H1 (cell line): ENCODE data around the gene PATL2. TPM values are rescaled to one million over a fixed set of nuclear protein-coding genes. Genes with fewer than 3 reads are reported as not detected.

Experiments used
- CTCF ChIA-PET: fragments of 300-600 bp; sonication (Branson Sonifier 250); formaldehyde crosslinking; loops from one replicate; lab custom pipeline; 2021; ENCODE audit not compliant: partially characterized antibody; lab: Charles Lee
- POLR2A ChIA-PET: fragments of 300-600 bp; sonication (Branson Sonifier 250); formaldehyde crosslinking; loops from one replicate; lab custom pipeline; 2021; ENCODE audit warnings: inconsistent platforms; ENCODE audit not compliant: partially characterized antibody; lab: Charles Lee
- DNase-seq, 2 experiments: peaks; one replicate each; pipeline versions ENCODE4 v3.0.0 to v3.0.0-alpha.2; 2010 to 2022; ENCODE audit warnings: low spot score in 2 of 2, low read depth in 1 of 2, mixed read lengths in 1 of 2
- FAIRE-seq: peaks from 2 replicates; lab custom pipeline; 2011; peaks lifted over from hg19 to GRCh38; lab: Jason Lieb, UNC
- H2AFZ ChIP-seq: 2 replicates; pipeline ENCODE4 v1.8.1; 2012; ENCODE audit warnings: low read length, inconsistent platforms
- H2AK5ac ChIP-seq: 2 replicates; pipeline ENCODE4 v1.6.1; 2013; ENCODE audit warnings: low read depth, low read length
- H2BK120ac ChIP-seq: replicated peaks from 2 replicates; pipeline ENCODE3; 2013; ENCODE audit warnings: low read depth, low read length, inconsistent platforms
- H2BK12ac ChIP-seq: 2 replicates; pipeline ENCODE4 v1.6.1; 2013; ENCODE audit warnings: low read depth, low read length
- H2BK15ac ChIP-seq: 2 replicates; pipeline ENCODE4 v1.6.1; 2013; ENCODE audit warnings: low read length
- H2BK20ac ChIP-seq: 2 replicates; pipeline ENCODE4 v1.6.1; 2013; ENCODE audit warnings: low read length
- H2BK5ac ChIP-seq: 2 replicates; pipeline ENCODE4 v1.6.1; 2013; ENCODE audit warnings: low read depth, low read length
- H3K14ac ChIP-seq: 2 replicates; pipeline ENCODE4 v1.6.1; 2013; ENCODE audit warnings: inconsistent platforms; ENCODE audit not compliant: insufficient read length
- H3K18ac ChIP-seq: 2 replicates; pipeline ENCODE4 v1.6.1; 2013; ENCODE audit warnings: low read length; ENCODE audit errors: extremely low read depth
- H3K23ac ChIP-seq: 2 replicates; pipeline ENCODE4 v1.6.1; 2013; ENCODE audit warnings: inconsistent platforms; ENCODE audit not compliant: insufficient read length
- H3K23me2 ChIP-seq: 2 replicates; pipeline ENCODE4 v1.6.1; 2013; ENCODE audit warnings: low read depth, low read length
- H3K27ac ChIP-seq: 2 replicates; pipeline ENCODE4 v1.6.1; 2011; ENCODE audit warnings: low read depth, low read length, inconsistent platforms
- H3K27me3 ChIP-seq, 4 experiments: replicated peaks in 1 of 4; 1 replicate in 1 of 4; 2 replicates in 3 of 4; pipeline versions ENCODE4 v1.6.1 to v1.8.1; 2011 to 2013; ENCODE audit warnings: low read length in 3 of 4, mild to moderate bottlenecking in 3 of 4, inconsistent platforms in 2 of 4, mixed read lengths in 2 of 4, moderate library complexity in 1 of 4; ENCODE audit not compliant: control insufficient read depth in 3 of 4, insufficient read depth in 3 of 4; ENCODE audit errors: extremely low read depth in 1 of 4
- H3K36me3 ChIP-seq, 4 experiments: 2 replicates each; pipeline versions ENCODE4 v1.6.1 to v1.8.1; 2011 to 2013; ENCODE audit warnings: mild to moderate bottlenecking in 4 of 4, low read length in 3 of 4, moderate library complexity in 2 of 4, control low read depth in 1 of 4, inconsistent platforms in 1 of 4; ENCODE audit not compliant: insufficient read depth in 4 of 4, control insufficient read depth in 2 of 4
- H3K4ac ChIP-seq: replicated peaks from 2 replicates; pipeline ENCODE3; 2013; ENCODE audit warnings: low read length, low read depth, mixed read lengths, inconsistent platforms; ENCODE audit not compliant: insufficient read length
- H3K4me1 ChIP-seq, 4 experiments: replicated peaks in 1 of 4; 1 replicate in 1 of 4; 2 replicates in 3 of 4; pipeline versions ENCODE4 v1.6.1 to v1.8.1; 2011 to 2013; ENCODE audit warnings: low read length in 3 of 4, inconsistent platforms in 2 of 4, mixed read lengths in 1 of 4; ENCODE audit not compliant: insufficient read depth in 4 of 4, control insufficient read depth in 3 of 4
- H3K4me2 ChIP-seq, 2 experiments: 2 replicates each; pipeline versions ENCODE4 v1.6.1 to v1.8.1; 2011 to 2013; ENCODE audit warnings: low read depth in 2 of 2, low read length in 2 of 2, control low read depth in 1 of 2, inconsistent platforms in 1 of 2, mild to moderate bottlenecking in 1 of 2; ENCODE audit not compliant: insufficient read depth in 1 of 2
- H3K4me3 ChIP-seq, 4 experiments: fragments of 200-600, 300-600 bp in 1 of 4; sonication (generic), shearing (Covaris generic), sonication (Bioruptor Twin) in 1 of 4; 2 replicates each; pipeline versions ENCODE4 v1.5.1 to v1.8.1; 2011 to 2016; ENCODE audit warnings: low read length in 4 of 4, low read depth in 3 of 4, control low read depth in 2 of 4, inconsistent platforms in 2 of 4, mild to moderate bottlenecking in 2 of 4, mixed read lengths in 1 of 4, moderate library complexity in 1 of 4; ENCODE audit not compliant: insufficient read depth in 2 of 4; ENCODE audit errors: extremely low read depth in 1 of 4
- H3K56ac ChIP-seq: replicated peaks from 2 replicates; pipeline ENCODE3; 2013; ENCODE audit warnings: low read depth, mild to moderate bottlenecking, mixed read lengths, low read length, inconsistent platforms; ENCODE audit not compliant: insufficient read length
- H3K79me1 ChIP-seq: 2 replicates; pipeline ENCODE4 v1.6.1; 2013; ENCODE audit warnings: low read depth, low read length, control low read depth
- H3K79me2 ChIP-seq, 2 experiments: 2 replicates each; pipeline versions ENCODE4 v1.6.1 to v1.8.1; 2012 to 2013; ENCODE audit warnings: low read length in 2 of 2, mild to moderate bottlenecking in 2 of 2, inconsistent platforms in 1 of 2; ENCODE audit not compliant: insufficient read depth in 2 of 2, control insufficient read depth in 1 of 2
- H3K9ac ChIP-seq, 4 experiments: replicated peaks in 1 of 4; 1 replicate in 1 of 4; 2 replicates in 3 of 4; pipeline versions ENCODE4 v1.6.1 to v1.8.1; 2011 to 2013; ENCODE audit warnings: low read depth in 3 of 4, low read length in 3 of 4, control low read depth in 2 of 4, mild to moderate bottlenecking in 2 of 4, moderate library complexity in 2 of 4, inconsistent platforms in 1 of 4; ENCODE audit errors: extremely low read depth in 1 of 4
- H3K9me3 ChIP-seq, 2 experiments: 2 replicates each; pipeline versions ENCODE4 v1.6.1 to v1.8.1; 2012 to 2013; ENCODE audit warnings: mild to moderate bottlenecking in 2 of 2, moderate library complexity in 2 of 2, control low read depth in 1 of 2, inconsistent platforms in 1 of 2, low read depth in 1 of 2, low read length in 1 of 2, mixed read lengths in 1 of 2; ENCODE audit not compliant: insufficient read depth in 2 of 2
- H4K20me1 ChIP-seq, 2 experiments: replicated peaks in 1 of 2; 2 replicates each; pipeline versions ENCODE3 to v1.8.1; 2011 to 2013; ENCODE audit warnings: inconsistent platforms in 2 of 2, low read length in 2 of 2, mild to moderate bottlenecking in 1 of 2; ENCODE audit not compliant: insufficient read depth in 2 of 2, control insufficient read depth in 1 of 2
- H4K5ac ChIP-seq: 2 replicates; pipeline ENCODE4 v1.6.1; 2013; ENCODE audit warnings: low read length, low read depth, mixed read lengths, inconsistent platforms; ENCODE audit not compliant: insufficient read length
- H4K8ac ChIP-seq: 2 replicates; pipeline ENCODE4 v1.8.0; 2013; ENCODE audit warnings: mild to moderate bottlenecking, moderate library complexity, low read length, inconsistent platforms; ENCODE audit not compliant: insufficient read depth; ENCODE audit errors: extremely low read depth
- H4K91ac ChIP-seq: replicated peaks from 2 replicates; pipeline ENCODE3; 2013; ENCODE audit warnings: low read length, mixed read lengths, inconsistent platforms; ENCODE audit not compliant: insufficient read length
- ATF2 ChIP-seq: IDR thresholded peaks from 2 replicates; pipeline ENCODE4 v1.6.1; 2012; ENCODE audit warnings: low read length, inconsistent platforms
- EP300 ChIP-seq, 2 experiments: IDR thresholded peaks; 1 replicate in 1 of 2; 2 replicates in 1 of 2; pipeline ENCODE4 v1.6.1; 2011 to 2012; ENCODE audit warnings: low read depth in 2 of 2, low read length in 2 of 2, mild to moderate bottlenecking in 2 of 2, borderline replicate concordance in 1 of 2, inconsistent platforms in 1 of 2, moderate library complexity in 1 of 2
- FOSL1 ChIP-seq: IDR thresholded peaks from 2 replicates; pipeline ENCODE4 v1.6.1; 2011; ENCODE audit warnings: mild to moderate bottlenecking, low read depth, low read length, moderate library complexity; ENCODE audit not compliant: insufficient read depth
- JUND ChIP-seq: IDR thresholded peaks from 2 replicates; pipeline ENCODE4 v1.6.1; 2011; ENCODE audit warnings: mild to moderate bottlenecking, improper control_type of control experiment, low read length
- KDM5A ChIP-seq: fragments of 200-600 bp; IDR thresholded peaks from 2 replicates; pipeline ENCODE4 v1.7.1; 2012; ENCODE audit warnings: mild to moderate bottlenecking, low read length, inconsistent platforms, mixed read lengths
- POLR2A ChIP-seq, 2 experiments: IDR thresholded peaks; 1 replicate in 1 of 2; 2 replicates in 1 of 2; pipeline ENCODE4 v1.6.1; 2011; ENCODE audit warnings: low read depth in 2 of 2, low read length in 2 of 2, mild to moderate bottlenecking in 2 of 2; ENCODE audit errors: control extremely low read depth in 1 of 2
- SIRT6 ChIP-seq: IDR thresholded peaks from one replicate; pipeline ENCODE4 v1.7.1; 2012; ENCODE audit warnings: low read length, inconsistent platforms
- TAF1 ChIP-seq: IDR thresholded peaks from 2 replicates; pipeline ENCODE4 v1.6.1; 2011; ENCODE audit warnings: mild to moderate bottlenecking, low read depth, low read length
- WGBS, 2 experiments: shearing (Covaris generic) in 1 of 2; methylation state at CpG; one replicate each; pipeline versions ENCODE4 v1.1.6 to v1.1.7; 2013 to 2015; ENCODE audit warnings: low lambda C conversion rate in 2 of 2, mixed read lengths in 2 of 2, inconsistent platforms in 1 of 2, low coverage in 1 of 2, missing lambda C conversion rate in 1 of 2; ENCODE audit not compliant: insufficient replicate concordance in 2 of 2, insufficient coverage in 1 of 2, insufficient read length in 1 of 2; ENCODE audit errors: extremely low coverage in 1 of 2, missing lambda C conversion rate in 1 of 2; 5-methylcytosine and 5-hydroxymethylcytosine counted together
- polyA plus RNA-seq, 7 experiments: library from polyadenylated mRNA; depleted of rRNA in 3 of 7; stranded (reverse) in 5 of 7; unstranded in 2 of 7; fragments of >200 nt in 5 of 7; fragments of 200-250 nt in 2 of 7; gene quantifications; 1 replicate in 5 of 7; 2 replicates in 1 of 7; 4 replicates in 1 of 7; pipeline versions ENCODE4 v1.2.1 to v1.2.3, GENCODE V29; 2011 to 2013; ENCODE audit warnings: missing spikeins in 2 of 7, mixed read lengths in 2 of 7
- total RNA-seq: library from RNA; stranded (reverse); fragmentation: NEBNext Ultra II Directional; extraction: Animal tissue kit (Norgen Biotek cat#: 25700); gene quantifications from 2 replicates; pipeline ENCODE4 v1.2.1, GENCODE V29; 2021

PATL2 gene
- total and polyA plus RNA-seq, 2 of the 8 experiments (the other 6 are each of a cell fraction or from before 2014, with no cell fraction given), result 0.65 to 1.3 TPM

- Histone ChIP-seq H2BK20ac (no peak overlapping the region), H3K23me2 (no peaks in the 10 kb centered on the region), H3K27me3 (no peaks in the 10 kb centered on the region), H2AFZ (no peak overlapping the region), H2BK5ac (no peak overlapping the region), H4K91ac (no peak overlapping the region), H3K4me3 (no peak overlapping the region), H4K5ac (no peak overlapping the region), H3K56ac (no peak overlapping the region), H3K4ac (no peak overlapping the region), H4K20me1 (no peaks in the 10 kb centered on the region), H3K23ac (no peak overlapping the region), H2BK12ac (no peak overlapping the region), H3K14ac (no peak overlapping the region), H3K79me1 (no peaks in the 10 kb centered on the region), H3K9ac (no peak overlapping the region), H3K27ac (no peak overlapping the region), H3K4me2 (no peak overlapping the region), H2BK15ac (no peak overlapping the region), H3K36me3 (no peaks in the 10 kb centered on the region), H2AK5ac (no peak overlapping the region), H3K4me1 (no peaks in the 10 kb centered on the region), H3K9me3 (no peaks in the 10 kb centered on the region), H4K8ac (no peak overlapping the region), H3K18ac (no peak overlapping the region), H3K79me2 (no peaks in the 10 kb centered on the region), H2BK120ac (no peak overlapping the region)
- CTCF ChIA-PET, result interaction anchor here (0.6 to 2.1 kb wide), 7 partner anchors 14 to 162 kb away, joined by 3 to 6 read pairs (median 4); partner anchors contain the start of gene TRIM69
- POLR2A ChIA-PET, result interaction anchor here (0.7 to 1.5 kb wide), 3 partner anchors 13 to 43 kb away, joined by 3 read pairs; partner anchors contain the start of genes B2M and PATL2
- DNase-seq (no peak), FAIRE-seq (no peak)
- TF ChIP-seq JUND (no peak), ATF2 (no peak), KDM5A (no peak), POLR2A (IDR thresholded peaks at IDR 0.05; ENCODE audit: control extremely low read depth in 1 of 2, low read depth in 2 of 2, low read length in 2 of 2) (no peak), TAF1 (no peak), SIRT6 (no peak), FOSL1 (no peak), EP300 (IDR thresholded peaks at IDR 0.05; ENCODE audit: borderline replicate concordance in 1 of 2, low read depth in 2 of 2, low read length in 2 of 2) (no peak)
- 95% methylated on average over 6 of the region's 6 CpGs; no CpG with 5 or more reads in 1 of the 2 experiments for WGBS, 2 experiments
These were observed 40.8 kb downstream of the PATL2 start for GRCh38 chr15:44670087-44670950.
